Activated CD8-positive, alpha-beta T cell treated with anti-CD3 and anti-CD28 coated beads for 36 hours (primary cell): Measurements from ENCODE around the gene LITAF. TPM values are rescaled to one million over a fixed set of nuclear protein-coding genes. Genes with fewer than 3 reads are reported as not detected.
A peak's percentile ranks its signal among the peaks of the same experiment; 100 is the strongest.

Experiments
- ATAC-seq: fragments of 200-7000 bp; cut with Tn5 transposase; one replicate; pipeline ENCODE4 v1.10.0; 2021; ENCODE audit warnings: mild to moderate bottlenecking, moderate library complexity
- CTCF ChIA-PET: fragments of 350-600 bp; sonication (Branson Sonifier 250); formaldehyde crosslinking; loops from one replicate; lab custom pipeline; 2021; ENCODE audit warnings: antibody characterized with exemption; lab: Charles Lee
- POLR2A ChIA-PET: fragments of 350-600 bp; sonication (Branson Sonifier 250); formaldehyde crosslinking; loops from one replicate; lab custom pipeline; 2021; ENCODE audit warnings: antibody characterized with exemption; lab: Charles Lee
- DNase-seq: peaks from one replicate; pipeline ENCODE4 v3.0.0-alpha.2; 2020
- H3K27ac Mint-ChIP-seq: one replicate; pipeline ENCODE4 v1.8.0; 2021; ENCODE audit warnings: mild to moderate bottlenecking, mixed read lengths
- H3K27me3 Mint-ChIP-seq: one replicate; pipeline ENCODE4 v1.8.0; 2021; ENCODE audit warnings: mixed read lengths
- H3K36me3 Mint-ChIP-seq: one replicate; pipeline ENCODE4 v1.8.0; 2021; ENCODE audit warnings: low read depth, mixed read lengths
- H3K4me1 Mint-ChIP-seq: one replicate; pipeline ENCODE4 v1.8.0; 2021; ENCODE audit warnings: low read depth, mixed read lengths
- H3K4me3 Mint-ChIP-seq: one replicate; pipeline ENCODE4 v1.8.0; 2021; ENCODE audit warnings: mild to moderate bottlenecking, moderate library complexity, mixed read lengths
- H3K9me3 Mint-ChIP-seq: one replicate; pipeline ENCODE4 v1.8.0; 2021; ENCODE audit warnings: mixed read lengths
- intact Hi-C: fragments of 100-400 bp; cut with micrococcal nuclease; formaldehyde crosslinking; loops from one replicate; pipeline ENCODE4 v1.10.0; 2022
- total RNA-seq, 2 experiments: library from RNA; stranded (reverse); gene quantifications; one replicate each; pipeline ENCODE4 v1.2.3, GENCODE V29; 2021
- TF ChIP-seq, protein P1 (sequence below): fragments of 200-600 bp; IDR thresholded peaks from one replicate; pipeline ENCODE4 v1.8.0; 2022; ENCODE audit warnings: antibody characterized with exemption, mild to moderate bottlenecking

LITAF gene
- total RNA-seq, 2 experiments from 2014 or later = 108 to 110 TPM

DNA sequence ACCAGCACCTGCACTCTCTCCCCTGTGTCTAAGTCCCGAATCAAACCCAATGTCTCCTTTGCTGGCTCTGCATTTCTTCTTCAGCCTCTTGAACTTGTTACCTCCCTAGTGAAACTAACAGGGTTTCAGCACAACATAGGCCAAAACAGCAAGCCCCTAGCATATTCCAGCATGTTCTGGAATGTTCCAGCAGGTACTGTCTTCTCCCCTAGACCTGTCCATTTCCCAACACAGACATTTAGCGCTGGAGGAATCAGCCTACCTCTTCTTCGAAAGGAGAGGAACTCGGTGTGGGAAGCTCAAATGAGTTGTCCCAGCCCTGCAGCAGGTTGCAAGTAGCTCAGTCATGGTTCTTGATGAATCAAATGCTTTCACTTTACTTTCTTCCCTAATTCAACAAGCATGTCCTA, 47.1 kb downstream of the LITAF start:
- no peak overlapping the region for H3K4me3 Mint-ChIP-seq
- H3K27ac Mint-ChIP-seq = peak overlapping the region; percentile 7
- TF ChIP-seq, protein P1, sequence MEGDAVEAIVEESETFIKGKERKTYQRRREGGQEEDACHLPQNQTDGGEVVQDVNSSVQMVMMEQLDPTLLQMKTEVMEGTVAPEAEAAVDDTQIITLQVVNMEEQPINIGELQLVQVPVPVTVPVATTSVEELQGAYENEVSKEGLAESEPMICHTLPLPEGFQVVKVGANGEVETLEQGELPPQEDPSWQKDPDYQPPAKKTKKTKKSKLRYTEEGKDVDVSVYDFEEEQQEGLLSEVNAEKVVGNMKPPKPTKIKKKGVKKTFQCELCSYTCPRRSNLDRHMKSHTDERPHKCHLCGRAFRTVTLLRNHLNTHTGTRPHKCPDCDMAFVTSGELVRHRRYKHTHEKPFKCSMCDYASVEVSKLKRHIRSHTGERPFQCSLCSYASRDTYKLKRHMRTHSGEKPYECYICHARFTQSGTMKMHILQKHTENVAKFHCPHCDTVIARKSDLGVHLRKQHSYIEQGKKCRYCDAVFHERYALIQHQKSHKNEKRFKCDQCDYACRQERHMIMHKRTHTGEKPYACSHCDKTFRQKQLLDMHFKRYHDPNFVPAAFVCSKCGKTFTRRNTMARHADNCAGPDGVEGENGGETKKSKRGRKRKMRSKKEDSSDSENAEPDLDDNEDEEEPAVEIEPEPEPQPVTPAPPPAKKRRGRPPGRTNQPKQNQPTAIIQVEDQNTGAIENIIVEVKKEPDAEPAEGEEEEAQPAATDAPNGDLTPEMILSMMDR = no peak
- POLR2A ChIA-PET = no interaction called here
- H3K4me1 Mint-ChIP-seq = peaks cover 6% of the 10 kb centered on the region
- no peaks in the 10 kb centered on the region for H3K36me3 Mint-ChIP-seq
- no peak for DNase-seq
- ATAC-seq = no peak
- CTCF ChIA-PET = interaction anchor here (0.6 to 3.6 kb wide), 3 partner anchors 9 to 101 kb away, joined by 3 to 11 read pairs (median 3); no protein-coding TSS in a partner anchor
- intact Hi-C loops = loop anchor here (10.0 kb wide), 1 partner anchor 175 kb away; no protein-coding TSS in a partner anchor
- no peaks in the 10 kb centered on the region for H3K9me3 Mint-ChIP-seq
- H3K27me3 Mint-ChIP-seq = no peaks in the 10 kb centered on the region

DNA sequence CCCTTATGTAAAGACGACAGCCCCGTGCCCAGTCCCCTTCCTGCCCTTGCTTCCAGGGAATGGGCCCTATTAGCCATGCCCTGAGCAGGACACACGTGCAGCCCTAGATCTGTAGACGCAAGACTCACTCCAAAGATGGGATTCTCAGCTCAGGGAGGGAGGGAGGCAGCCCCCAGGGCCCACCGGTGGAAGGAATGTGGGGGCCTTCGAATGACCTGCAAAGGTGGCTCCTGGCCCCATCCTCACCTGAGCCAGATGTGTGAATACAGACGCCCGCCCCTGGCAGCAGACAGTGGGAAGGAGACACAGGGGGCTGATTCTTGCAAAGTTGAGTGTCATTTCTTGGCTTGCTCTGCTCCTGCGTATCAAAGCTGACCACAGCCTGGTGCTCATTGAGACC, 47.8 kb downstream of the LITAF start:
- H3K27ac Mint-ChIP-seq = no peak overlapping the region
- CTCF ChIA-PET = interaction anchor here (1.5 to 3.6 kb wide), 2 partner anchors 9 to 101 kb away, joined by 3 to 11 read pairs; no protein-coding TSS in a partner anchor
- H3K27me3 Mint-ChIP-seq = no peaks in the 10 kb centered on the region
- no peak overlapping the region for H3K4me3 Mint-ChIP-seq
- ATAC-seq = no peak
- H3K9me3 Mint-ChIP-seq = no peaks in the 10 kb centered on the region
- H3K4me1 Mint-ChIP-seq = peaks cover 6% of the 10 kb centered on the region
- intact Hi-C loops = loop anchor here (10.0 kb wide), 1 partner anchor 176 kb away; no protein-coding TSS in a partner anchor
- POLR2A ChIA-PET = no interaction called here
- TF ChIP-seq, protein P1 = no peak
- no peaks in the 10 kb centered on the region for H3K36me3 Mint-ChIP-seq
- DNase-seq = no peak

DNA sequence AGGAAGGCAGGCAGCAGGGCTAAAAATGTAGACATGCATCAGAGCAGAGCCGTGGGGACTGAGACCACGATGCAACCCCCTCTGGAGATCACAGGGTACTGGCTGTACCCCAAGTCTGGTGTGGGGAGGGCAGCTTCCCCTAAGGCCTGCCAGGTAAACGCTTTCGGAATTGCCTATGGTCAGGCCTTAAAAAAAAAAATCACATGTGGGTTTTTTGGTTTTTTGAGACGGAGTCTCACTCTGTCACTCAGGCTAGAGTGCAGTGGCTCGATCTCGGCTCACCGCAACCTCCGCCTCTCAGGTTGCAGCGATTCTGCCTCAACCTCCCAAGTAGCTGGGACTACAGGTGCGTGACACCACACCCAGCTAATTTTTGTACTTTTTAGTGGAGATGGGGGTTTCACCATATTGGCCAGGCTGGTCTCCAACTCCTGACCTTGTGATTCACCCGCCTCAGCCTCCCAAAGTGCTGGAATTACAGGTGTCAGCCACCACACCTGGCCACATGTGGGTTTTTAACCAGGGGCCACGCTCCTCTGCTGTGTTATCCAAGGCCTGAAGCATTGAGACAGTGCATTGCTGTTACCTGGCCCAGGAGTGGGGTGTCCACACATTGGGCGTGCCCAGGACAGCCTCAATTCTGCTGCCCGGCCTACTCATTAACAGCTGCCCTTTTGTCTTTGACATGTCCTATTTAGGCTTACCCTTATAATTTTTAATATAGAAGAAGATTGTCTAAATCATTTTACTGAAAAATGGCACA, 50.4 kb downstream of the LITAF start:
- peaks cover 5% of the 10 kb centered on the region for H3K4me1 Mint-ChIP-seq
- intact Hi-C loops = loop anchor here (10.0 kb wide), 1 partner anchor 179 kb away; no protein-coding TSS in a partner anchor
- no peaks in the 10 kb centered on the region for H3K36me3 Mint-ChIP-seq
- H3K4me3 Mint-ChIP-seq = no peak overlapping the region
- no peak for DNase-seq
- no peak for ATAC-seq
- no peak overlapping the region for H3K27ac Mint-ChIP-seq
- TF ChIP-seq, protein P1 = no peak
- no peaks in the 10 kb centered on the region for H3K27me3 Mint-ChIP-seq
- ChIA-PET CTCF (interaction anchor here (0.7 to 7.0 kb wide), 9 partner anchors 10 to 261 kb away, joined by 3 to 82 read pairs (median 4); no protein-coding TSS in a partner anchor), POLR2A (interaction anchor here (1.2 kb wide), 1 partner anchor 125 kb away, joined by 3 read pairs; no protein-coding TSS in a partner anchor)
- no peaks in the 10 kb centered on the region for H3K9me3 Mint-ChIP-seq

DNA sequence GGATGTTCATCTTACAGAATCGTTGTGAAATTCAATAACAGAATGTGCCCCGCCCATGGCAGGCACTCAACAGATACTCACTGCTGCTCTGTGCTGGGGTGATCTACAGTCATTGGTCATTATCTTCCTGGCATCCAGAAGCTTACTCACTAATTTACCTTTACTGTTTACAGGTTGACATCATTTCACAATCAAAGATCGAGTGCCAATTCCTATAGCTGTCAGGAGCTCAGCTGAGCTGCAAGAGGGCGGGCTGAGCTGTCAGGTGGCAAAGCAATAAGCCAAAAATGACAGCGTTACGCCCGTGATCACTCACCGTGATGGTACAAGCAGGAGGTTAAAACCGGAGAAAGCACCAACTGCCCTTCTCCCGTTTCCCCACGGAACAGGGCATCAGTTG, 51.2 kb downstream of the LITAF start:
- Mint-ChIP-seq H3K27ac (no peak overlapping the region), H3K4me3 (no peak overlapping the region), H3K9me3 (no peaks in the 10 kb centered on the region), H3K27me3 (no peaks in the 10 kb centered on the region), H3K4me1 (peaks cover 5% of the 10 kb centered on the region), H3K36me3 (no peaks in the 10 kb centered on the region)
- ChIA-PET POLR2A (interaction anchor here (0.8 kb wide), 1 partner anchor 260 kb away, joined by 3 read pairs; no protein-coding TSS in a partner anchor), CTCF (interaction anchor here (1.0 to 7.0 kb wide), 11 partner anchors 11 to 572 kb away, joined by 3 to 82 read pairs (median 4); no protein-coding TSS in a partner anchor)
- DNase-seq (no peak), ATAC-seq (no peak)
- intact Hi-C loops = loop anchor here (10.0 kb wide), 1 partner anchor 179 kb away; no protein-coding TSS in a partner anchor
- TF ChIP-seq, protein P1 = no peak
